ENCODE results near the gene DNASE2.
A peak's percentile ranks its signal among the peaks of the same experiment; 100 is the strongest.
"Not testable (repeated sequence)": the region's sequence is repeated elsewhere in the genome, so short reads cannot be mapped to it uniquely, and the experiment has no call there.

Gene DNASE2

DNA sequence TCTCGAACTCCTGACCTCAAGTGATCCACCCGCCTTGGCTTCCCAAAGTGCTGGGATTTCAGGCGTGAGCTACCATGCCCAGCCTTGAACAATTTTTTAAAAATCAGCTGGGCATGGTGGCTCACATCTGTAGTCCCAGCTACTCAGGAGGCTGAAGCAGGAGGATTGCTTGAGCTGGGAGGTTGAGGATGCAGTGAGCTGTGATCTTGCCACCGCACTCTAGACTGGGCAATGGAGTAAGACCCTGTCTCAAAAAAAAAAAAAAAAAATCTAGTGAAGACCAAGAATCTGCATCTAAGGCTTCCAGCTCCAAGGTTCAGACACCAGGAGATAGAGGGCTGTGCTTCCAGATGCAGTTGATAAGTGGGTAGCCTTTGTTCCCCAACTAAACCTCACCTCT is 17.1 kb downstream of the DNASE2 start:
- in situ Hi-C loops (cut with HindIII; ENCODE audit: low sequenced_read_pairs), result no loop called here
- TF ChIP-seq, protein P1, sequence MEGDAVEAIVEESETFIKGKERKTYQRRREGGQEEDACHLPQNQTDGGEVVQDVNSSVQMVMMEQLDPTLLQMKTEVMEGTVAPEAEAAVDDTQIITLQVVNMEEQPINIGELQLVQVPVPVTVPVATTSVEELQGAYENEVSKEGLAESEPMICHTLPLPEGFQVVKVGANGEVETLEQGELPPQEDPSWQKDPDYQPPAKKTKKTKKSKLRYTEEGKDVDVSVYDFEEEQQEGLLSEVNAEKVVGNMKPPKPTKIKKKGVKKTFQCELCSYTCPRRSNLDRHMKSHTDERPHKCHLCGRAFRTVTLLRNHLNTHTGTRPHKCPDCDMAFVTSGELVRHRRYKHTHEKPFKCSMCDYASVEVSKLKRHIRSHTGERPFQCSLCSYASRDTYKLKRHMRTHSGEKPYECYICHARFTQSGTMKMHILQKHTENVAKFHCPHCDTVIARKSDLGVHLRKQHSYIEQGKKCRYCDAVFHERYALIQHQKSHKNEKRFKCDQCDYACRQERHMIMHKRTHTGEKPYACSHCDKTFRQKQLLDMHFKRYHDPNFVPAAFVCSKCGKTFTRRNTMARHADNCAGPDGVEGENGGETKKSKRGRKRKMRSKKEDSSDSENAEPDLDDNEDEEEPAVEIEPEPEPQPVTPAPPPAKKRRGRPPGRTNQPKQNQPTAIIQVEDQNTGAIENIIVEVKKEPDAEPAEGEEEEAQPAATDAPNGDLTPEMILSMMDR (IDR thresholded peaks at IDR 0.05; ENCODE audit: low read depth, low read length), result no peak

DNA sequence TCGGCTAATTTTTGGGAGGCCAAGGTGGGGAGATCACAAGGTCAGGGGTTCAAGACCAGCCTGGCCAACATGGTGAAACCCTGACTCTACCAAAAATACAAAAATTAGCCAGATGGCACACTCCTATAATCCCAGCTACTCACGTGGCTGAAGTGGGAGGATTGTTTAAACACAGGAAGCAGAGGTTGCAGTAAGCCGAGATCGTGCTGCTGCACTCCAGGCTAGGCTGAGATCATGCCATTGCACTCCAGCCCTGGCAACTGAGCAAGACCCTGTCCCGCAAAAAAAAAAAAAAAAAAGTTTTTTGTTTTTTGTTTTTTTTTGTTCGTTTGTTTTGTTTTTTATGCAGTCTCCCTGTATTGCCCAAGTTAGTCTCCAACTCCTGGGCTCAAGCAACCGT is 21.7 kb downstream of the DNASE2 start:
- TF ChIP-seq, protein P1 (IDR thresholded peaks at IDR 0.05; ENCODE audit: low read depth, low read length), result no peak
- DNase-seq (ENCODE audit: low read depth, low spot score), result no peak
- in situ Hi-C loops (cut with HindIII; ENCODE audit: low sequenced_read_pairs), result no loop called here
- H3K4me3 ChIP-seq (ENCODE audit: low read depth, low read length), result no peak overlapping the region

More for the DNA sequence above, 17.1 kb downstream of the DNASE2 start:
- H3K4me3 ChIP-seq (ENCODE audit: low read depth, low read length), result no peak overlapping the region
- no peak for DNase-seq (ENCODE audit: low read depth, low spot score)

DNA sequence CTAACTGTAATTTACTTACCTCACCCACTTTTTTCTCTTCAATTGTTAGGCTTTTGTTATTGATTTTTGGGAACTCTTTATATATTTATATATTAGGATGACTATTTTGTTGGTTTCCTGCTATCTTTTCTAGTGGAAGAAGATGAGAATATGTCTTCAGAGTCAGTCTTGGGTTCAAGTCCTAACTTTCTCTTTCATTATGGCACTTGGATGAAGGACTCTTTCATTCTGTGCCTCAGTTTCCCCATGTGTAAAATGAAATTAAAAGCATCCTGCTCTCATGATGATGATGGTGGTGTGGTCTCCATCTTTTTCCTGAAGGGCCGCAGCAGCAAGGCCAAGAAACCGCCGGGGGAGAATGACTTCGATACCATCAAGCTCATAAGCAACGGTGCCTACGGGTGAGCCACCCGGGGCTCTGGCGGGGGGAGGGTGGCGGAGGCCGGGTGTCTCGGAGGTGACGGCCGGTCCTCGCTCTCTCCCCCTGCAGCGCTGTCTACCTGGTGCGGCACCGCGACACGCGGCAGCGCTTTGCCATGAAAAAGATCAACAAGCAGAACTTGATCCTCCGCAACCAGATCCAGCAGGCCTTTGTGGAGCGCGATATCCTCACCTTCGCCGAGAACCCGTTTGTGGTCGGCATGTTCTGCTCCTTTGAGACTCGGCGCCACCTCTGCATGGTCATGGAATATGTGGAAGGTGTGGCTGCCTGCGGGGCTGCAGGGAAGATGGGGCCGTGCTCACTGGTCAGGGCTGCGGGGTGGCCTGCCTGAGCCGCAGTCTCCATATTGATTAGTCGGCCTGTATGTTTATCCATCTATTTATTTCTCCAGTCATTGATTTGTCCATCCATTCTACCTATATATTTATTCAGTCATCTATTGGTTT is 23.0 kb downstream of the DNASE2 start:
- no peak overlapping the region for H3K4me3 ChIP-seq (ENCODE audit: low read depth, low read length)
- DNase-seq (ENCODE audit: low read depth, low spot score), result no peak
- in situ Hi-C loops (cut with HindIII; ENCODE audit: low sequenced_read_pairs), result no loop called here
- TF ChIP-seq, protein P1 (IDR thresholded peaks at IDR 0.05; ENCODE audit: low read depth, low read length), result no peak

DNA sequence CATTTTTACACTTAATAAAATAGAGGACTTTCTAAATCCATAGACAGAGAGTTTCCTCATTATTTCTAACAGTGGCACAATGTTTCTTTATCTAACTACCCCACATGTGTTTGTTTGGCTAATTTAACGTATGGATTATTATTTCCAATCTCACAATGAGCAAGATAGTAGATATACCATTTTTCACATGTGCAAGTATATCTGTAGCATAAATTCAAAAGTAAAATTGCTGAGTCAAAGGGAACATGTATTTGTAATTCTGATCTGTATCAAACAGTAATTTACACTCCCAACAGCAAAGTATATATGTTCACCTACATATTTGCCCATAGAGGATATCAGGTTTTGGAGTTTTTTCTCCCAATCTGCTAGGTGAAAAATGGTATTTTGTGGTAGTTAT is 24.6 kb downstream of the DNASE2 start:
- no peak for DNase-seq (ENCODE audit: low read depth, low spot score)

DNA sequence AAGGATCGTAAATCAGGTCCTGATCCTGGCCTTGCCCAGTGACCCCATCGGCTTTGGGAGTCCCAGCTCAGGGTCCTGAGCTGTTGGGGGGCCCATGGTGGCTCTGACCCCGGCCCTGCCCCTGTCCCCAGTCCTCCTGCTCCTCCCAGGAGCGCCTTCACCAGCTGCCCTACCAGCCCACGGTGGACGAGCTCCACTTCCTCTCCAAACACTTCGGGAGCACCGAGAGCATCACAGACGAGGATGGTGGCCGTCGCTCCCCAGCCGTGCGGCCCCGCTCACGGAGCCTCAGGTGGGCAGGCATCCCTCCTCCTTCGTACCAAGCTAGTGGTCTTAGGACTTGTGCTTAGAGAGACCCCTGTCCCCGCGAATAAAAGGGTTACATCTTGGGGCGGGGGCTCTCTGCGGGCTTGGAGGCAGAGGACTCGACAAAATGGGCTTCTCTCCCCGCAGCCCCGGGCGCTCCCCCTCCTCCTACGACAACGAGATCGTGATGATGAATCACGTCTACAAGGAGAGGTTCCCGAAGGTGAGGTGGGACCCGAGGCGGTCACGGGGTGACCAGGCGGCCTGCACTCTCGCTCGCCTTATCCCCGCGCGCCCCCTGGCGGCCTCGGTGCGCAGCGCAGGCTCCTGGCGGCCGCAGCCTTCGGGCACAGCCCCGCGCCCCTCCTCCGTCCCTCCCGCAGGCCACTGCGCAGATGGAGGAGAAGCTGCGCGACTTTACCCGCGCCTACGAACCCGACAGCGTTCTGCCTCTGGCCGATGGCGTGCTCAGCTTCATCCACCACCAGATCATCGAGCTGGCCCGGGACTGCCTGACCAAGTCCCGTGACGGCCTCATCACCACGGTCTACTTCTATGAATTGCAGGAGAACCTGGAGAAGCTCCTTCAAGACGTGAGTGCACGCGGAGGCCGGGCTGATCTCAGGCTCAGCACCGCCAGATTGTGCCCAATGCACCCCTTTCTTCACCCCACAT is 33.8 kb downstream of the DNASE2 start:
- in situ Hi-C loops (cut with HindIII; ENCODE audit: low sequenced_read_pairs), result no loop called here
- no peak overlapping the region for H3K4me3 ChIP-seq (ENCODE audit: low read depth, low read length)
- peak; percentile 66 for DNase-seq (ENCODE audit: low read depth, low spot score)
- TF ChIP-seq, protein P1 (IDR thresholded peaks at IDR 0.05; ENCODE audit: low read depth, low read length), result peak; percentile 88

More for the DNA sequence above, 24.6 kb downstream of the DNASE2 start:
- no peak overlapping the region for H3K4me3 ChIP-seq (ENCODE audit: low read depth, low read length)
- in situ Hi-C loops (cut with HindIII; ENCODE audit: low sequenced_read_pairs), result no loop called here
- TF ChIP-seq, protein P1 (IDR thresholded peaks at IDR 0.05; ENCODE audit: low read depth, low read length), result no peak

DNA sequence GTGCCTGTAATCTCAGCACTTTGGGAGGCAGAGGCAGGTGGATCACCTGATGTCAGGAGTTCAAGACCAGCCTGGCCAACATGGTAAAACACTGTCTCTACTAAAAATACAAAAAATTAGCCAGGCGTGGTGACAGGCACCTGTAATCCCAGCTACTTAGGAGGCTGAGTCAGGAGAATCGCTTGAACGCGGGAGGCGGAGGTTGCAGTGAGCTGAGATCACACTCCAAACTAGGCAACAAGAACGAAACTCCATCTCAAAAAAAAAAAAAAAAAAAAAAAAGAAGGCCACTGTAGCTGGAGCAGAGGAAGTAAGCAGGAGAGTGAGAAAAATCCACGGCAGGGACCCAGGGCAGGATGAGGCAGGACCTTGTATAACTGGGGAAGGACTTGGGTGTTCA is 34.6 kb downstream of the DNASE2 start:
- DNase-seq (ENCODE audit: low read depth, low spot score); in situ Hi-C loops (cut with HindIII; ENCODE audit: low sequenced_read_pairs); H3K4me3 ChIP-seq (ENCODE audit: low read depth, low read length): not testable (repeated sequence)
